HG03558 (cell line): ENCODE data around the gene IL1F10.

ENCODE experiments used
- ATAC-seq: cut with Tn5 transposase; IDR thresholded peaks from one replicate; pipeline ENCODE4 v1.9.1; 2021; ENCODE audit warnings: moderate number of reproducible peaks; ENCODE audit not compliant: unreplicated experiment; ENCODE audit errors: extremely low read depth

Gene IL1F10

DNA sequence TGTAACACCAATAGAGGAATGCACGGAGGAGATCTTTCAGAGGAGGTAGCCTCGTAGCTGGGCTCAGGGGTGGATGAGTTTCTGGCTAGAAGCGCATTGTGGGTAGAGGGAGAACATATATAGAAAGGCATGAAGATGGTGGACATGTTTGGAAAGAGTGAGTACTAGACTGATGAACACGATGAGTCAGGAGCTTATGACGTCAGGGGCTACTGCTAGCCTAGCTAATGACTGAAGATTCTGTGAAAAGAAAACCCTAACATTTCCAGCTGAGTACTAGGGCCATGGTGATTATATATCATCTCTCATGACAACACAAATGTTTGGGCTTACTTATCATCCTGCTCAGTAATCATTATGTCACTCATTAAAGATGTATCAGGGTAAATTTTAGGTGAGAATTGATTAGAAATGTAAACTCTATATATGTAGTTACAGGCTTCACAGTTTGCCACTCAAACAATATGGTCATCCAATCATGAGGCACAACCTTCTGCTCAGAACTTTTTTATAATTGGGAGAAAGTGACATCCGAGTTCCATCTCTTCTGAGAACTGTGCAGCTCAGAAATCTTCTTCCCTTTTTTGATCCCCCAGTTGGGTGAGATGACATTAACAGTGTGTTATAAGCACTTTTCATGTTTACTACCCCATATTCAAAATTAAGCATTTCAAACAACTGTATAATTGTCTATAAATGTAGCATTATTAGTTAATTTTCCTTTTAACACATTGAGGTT, 37.4 kb downstream of the IL1F10 start:
- ATAC-seq = no peak

- no peak for ATAC-seq
Observed at GRCh38 chr2:113111121-113111520, 43.4 kb downstream of the IL1F10 start.

DNA sequence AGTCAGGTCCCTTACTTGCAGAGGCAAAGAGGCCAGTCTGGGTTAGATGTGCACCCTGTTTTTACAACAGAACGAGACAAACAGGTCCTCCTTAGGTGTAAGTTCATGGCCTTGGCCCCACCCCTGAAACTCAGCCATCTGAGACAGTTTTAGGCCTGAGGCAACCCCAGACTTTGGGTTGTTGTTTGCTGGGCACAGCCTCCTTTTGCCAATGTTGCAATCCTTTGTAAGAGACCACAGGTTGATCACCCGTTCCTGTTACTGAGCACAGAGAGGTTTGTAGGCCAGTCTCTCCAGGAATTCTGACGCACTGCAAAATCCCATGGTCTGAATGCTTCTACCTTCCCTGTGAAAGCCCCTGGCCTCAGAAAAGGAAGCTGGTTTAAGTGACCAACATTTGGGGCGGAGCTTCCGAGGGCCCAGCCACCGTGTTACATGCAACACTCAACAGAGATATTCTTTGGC, 44.1 kb downstream of the IL1F10 start:
- no peak for ATAC-seq

DNA sequence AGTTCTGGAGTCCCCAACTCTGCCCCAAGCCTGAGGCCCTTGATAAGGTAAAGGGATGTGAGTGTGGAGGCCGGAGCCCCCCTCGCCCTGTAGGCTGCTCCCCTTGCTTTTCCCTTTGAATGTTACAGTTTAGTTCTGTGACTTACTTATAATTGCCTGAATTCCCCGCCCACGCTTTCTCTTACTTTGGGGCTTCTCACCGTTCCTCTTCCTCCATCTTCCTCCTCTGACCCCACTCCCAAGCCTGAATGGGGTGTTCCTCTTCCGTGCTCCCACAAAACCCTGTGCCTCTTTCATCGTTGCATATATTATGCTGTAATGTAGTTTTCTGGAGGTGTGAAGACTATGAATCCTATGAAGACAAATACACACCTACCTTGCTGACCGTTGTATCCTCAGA, 44.7 kb downstream of the IL1F10 start:
- no peak for ATAC-seq

GRCh38 chr2:113112871-113113270, 45.1 kb downstream of the IL1F10 start:
- no peak for ATAC-seq

DNA sequence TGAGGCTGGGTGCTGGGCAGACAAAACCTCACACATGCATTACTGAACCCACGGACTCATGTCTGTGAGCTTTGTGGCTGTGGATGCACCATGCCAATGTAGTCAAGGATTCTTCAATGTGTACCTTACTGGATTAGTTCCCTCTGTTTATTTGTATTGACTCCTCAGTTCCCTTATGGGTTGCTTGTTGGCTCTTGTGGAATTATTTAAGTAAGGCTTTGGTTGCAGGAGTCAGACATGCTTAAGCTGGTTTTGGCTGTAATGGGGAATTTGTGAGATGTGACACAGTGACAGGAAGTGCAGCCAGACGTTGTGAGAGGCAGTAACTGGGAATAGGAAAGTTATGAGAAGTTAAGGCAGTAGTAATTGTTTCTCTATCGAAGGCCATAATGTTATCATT, 46.0 kb downstream of the IL1F10 start:
- ATAC-seq = no peak

GRCh38 chr2:113114224-113114945, 46.6 kb downstream of the IL1F10 start:
- no peak for ATAC-seq

DNA sequence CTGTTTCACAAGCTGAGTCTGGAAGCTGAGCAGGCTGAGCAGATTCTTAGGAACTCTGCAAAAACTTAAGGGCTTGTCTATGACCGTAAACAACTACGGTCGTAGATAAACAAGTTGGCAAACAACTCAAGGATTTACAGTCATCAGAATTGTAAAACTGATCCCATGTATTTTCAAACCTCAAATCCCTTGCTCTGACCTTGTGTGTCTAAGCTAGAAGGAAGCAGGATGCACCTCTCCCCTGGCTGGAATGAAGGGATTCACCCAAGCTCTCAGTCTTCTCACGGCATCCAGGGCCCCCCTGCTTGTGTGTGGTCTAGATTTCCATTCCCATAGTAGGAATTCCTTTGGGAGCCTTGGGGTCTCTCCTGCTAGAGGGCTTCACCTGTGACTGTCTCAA, 47.2 kb downstream of the IL1F10 start:
- ATAC-seq = no peak

- ATAC-seq = no peak
Observed at GRCh38 chr2:113116100-113116958, 48.6 kb downstream of the IL1F10 start.

DNA sequence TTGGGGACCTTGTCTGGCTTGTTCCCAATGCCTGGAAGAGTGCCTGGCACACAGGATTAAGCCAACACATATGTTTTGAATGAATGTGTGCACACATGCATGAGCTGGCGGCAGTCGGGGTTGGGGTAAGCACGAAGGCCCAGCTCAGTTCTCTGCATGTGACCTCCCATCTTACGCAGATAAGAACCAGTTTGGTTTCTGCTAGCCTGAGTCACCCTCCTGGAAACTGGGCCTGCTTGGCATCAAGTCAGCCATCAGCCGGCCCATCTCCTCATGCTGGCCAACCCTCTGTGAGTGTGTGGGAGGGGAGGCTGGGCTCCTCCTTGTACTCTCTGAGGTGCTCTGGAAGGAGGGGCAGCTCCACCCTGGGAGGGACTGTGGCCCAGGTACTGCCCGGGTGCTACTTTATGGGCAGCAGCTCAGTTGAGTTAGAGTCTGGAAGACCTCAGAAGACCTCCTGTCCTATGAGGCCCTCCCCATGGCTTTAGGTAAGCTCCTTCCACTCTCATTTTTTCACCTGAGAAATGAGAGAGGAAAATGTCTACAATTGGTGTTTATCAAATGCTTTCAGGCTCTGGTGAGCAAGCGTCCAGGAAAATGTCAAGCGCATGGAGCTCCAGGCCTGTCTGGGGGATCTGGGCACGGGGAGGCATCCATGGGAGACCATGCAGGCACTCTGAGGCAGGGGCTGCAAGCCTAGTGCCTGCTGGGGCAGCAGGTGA, 49.9 kb downstream of the IL1F10 start:
- no peak for ATAC-seq

DNA sequence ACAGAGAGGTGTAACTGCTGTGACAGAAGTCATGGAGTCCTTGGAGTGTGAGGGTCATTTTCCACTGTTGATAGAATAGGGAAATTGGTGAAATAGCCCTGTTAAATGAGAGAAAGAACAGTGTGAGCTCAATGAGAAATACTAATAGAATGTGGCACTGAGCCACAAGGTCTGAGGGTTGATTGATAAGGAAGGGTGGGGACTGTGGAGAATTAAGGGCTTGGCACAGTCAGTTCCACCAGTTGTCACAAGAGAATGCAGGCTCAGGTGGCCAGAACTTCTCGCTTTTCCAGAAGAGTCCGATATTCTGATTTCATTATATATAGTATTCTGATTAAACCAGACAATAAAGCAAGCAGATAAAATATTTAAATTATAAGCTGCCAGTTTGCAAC, 50.5 kb downstream of the IL1F10 start:
- ATAC-seq = no peak

DNA sequence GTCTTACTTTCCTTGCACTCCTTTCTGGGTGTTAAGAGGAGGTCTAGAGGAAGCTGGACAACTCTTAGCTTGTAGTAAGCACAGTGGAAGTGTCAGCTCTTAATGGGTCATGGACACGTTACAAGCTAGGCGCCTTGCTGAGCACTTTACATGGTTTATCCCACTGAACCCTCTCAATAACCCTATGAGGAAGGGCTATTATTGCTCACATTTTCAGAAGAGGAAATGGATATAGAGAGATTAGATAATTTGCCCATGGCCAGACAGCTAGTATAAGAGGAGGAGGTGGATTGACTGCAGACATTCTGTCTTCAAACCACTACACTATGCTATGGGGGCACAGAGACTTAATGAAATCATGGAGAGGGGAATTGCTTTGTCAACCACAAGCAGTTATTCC, 51.3 kb downstream of the IL1F10 start:
- ATAC-seq = no peak

DNA sequence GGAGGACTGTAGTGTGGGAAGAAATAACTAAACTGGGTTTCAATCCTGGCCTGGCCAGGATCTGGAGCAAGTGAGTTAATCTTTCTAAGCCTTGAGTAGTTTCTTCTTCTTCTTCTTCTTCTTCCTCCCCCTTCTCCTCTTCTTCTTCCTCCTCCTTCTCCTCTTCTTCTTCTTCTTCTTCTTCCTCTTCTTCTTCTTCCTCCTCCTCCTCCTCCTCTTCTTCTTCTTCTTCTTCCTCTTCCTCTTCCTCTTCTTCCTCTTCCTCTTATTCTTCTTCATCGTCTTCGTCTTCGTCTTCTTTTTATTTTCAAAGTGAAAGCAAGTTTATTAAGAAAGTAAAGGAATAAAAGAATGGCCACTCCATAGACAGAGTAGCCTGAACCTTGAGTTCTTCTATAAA, 53.1 kb downstream of the IL1F10 start:
- no peak for ATAC-seq

- ATAC-seq = no peak
Observed at GRCh38 chr2:113122364-113122763, 54.6 kb downstream of the IL1F10 start.

DNA sequence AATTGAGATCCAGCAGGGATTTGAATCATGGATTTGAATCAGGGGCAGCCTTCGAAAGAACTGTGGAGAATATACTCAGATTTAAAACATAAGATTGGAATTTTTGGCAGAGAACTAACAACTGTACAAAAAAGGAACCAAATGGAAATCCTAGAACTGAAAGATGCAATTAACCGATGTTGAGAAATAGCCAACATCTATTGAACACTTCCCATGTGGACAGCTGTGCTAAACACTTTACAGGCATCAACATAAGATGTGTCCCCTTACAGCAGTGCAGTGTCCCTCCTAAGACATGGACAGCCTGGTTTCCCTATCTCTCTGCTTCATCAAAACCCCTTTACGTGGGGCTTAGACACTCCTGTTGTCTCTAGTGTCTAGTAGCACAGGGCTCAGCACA, 56.0 kb downstream of the IL1F10 start:
- ATAC-seq = no peak

DNA sequence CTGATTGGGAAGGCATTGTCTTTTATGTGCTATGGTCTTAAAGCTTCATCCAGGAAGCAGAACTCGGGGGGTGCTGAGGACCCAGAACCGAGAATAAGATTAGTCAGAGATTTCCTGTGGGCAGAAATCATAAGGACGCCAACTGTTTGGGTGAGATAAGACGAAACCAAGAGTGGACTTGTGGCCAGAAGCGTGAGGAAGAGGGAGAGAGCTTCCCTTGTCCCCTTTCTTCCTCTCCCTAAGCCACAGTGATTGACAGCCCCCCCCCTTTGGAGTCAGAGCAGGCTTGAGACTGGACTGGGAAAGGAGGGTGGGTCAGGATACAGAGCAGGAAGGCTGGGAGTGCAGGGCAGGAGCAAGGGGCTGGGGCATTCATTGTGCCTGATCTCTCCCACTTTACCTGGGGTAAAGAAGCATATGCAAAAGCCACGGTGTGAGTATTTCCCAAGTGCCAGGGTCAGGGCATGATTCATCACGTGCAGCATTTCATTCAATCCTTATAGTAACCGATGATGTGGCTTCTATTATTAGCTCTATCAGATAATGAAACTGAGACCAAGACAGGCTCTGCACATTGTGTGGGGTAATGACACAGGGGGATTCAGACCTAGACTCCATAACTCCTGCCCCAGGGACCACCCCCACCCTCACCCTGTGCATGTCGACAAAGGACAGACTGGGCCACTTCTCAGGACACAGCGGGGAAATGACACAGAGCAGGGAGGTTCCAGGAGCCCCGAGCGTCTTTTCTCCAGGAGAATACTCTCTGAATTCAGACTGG, 56.6 kb downstream of the IL1F10 start:
- ATAC-seq = no peak
